Subcutaneous adipose tissue (tissue), 4 donors: ENCODE measurements around the gene PCNX2. TPM values are rescaled to one million over a fixed set of nuclear protein-coding genes. Genes with fewer than 3 reads are reported as not detected.

ENCODE experiments used
- CTCF ChIP-seq: fragments of 450-650 bp; IDR thresholded peaks from one replicate; pipeline ENCODE4 v1.5.1; 2016; ENCODE audit warnings: low read depth, mild to moderate bottlenecking, control low read depth, antibody characterized with exemption, moderate library complexity
- total RNA-seq, 4 donors: library from RNA; depleted of rRNA; stranded (reverse); fragments of >200 nt; gene quantifications; one replicate each; pipeline ENCODE4 v1.1.0, GENCODE V29; 2016

Gene PCNX2
- total RNA-seq, 4 donors from 2014 or later, result 13.0 to 33.1 (median 18.4) TPM

- TF ChIP-seq CTCF, result no peak
Measured at GRCh38 chr1:232958067-232958466, 337.5 kb downstream of the PCNX2 start.

GRCh38 chr1:232956081-232956480, 339.4 kb downstream of the PCNX2 start:
- TF ChIP-seq CTCF, result no peak

GRCh38 chr1:232954594-232955365, 340.7 kb downstream of the PCNX2 start:
- TF ChIP-seq CTCF, result no peak

- no peak for TF ChIP-seq CTCF
Measured at GRCh38 chr1:232952514-232953499, 342.7 kb downstream of the PCNX2 start.

- TF ChIP-seq CTCF, result no peak
Measured at GRCh38 chr1:232951605-232952004, 343.9 kb downstream of the PCNX2 start.

- no peak for TF ChIP-seq CTCF
Measured at GRCh38 chr1:232951180-232951579, 344.3 kb downstream of the PCNX2 start.
